Upper lobe of right lung (tissue), 1 donor: ENCODE data around the gene ARHGAP15. TPM values are rescaled to one million over a fixed set of nuclear protein-coding genes. Genes with fewer than 3 reads are reported as not detected.

ENCODE experiments used
- ATAC-seq: fragments of 200-7000 bp; cut with Tn5 transposase; one replicate; pipeline ENCODE4 v1.9.1; 2020; ENCODE audit warnings: mild to moderate bottlenecking, moderate library complexity
- DNase-seq: peaks from one replicate; pipeline ENCODE4 v3.0.0-alpha.2; 2020
- H3K27ac ChIP-seq: fragments of 200-600 bp; one replicate; pipeline ENCODE4 v1.8.0; 2022
- H3K27me3 ChIP-seq: fragments of 200-600 bp; one replicate; pipeline ENCODE4 v1.8.0; 2022; ENCODE audit warnings: mild to moderate bottlenecking
- H3K36me3 ChIP-seq: fragments of 200-600 bp; one replicate; pipeline ENCODE4 v1.8.0; 2022
- H3K4me1 ChIP-seq: fragments of 200-600 bp; one replicate; pipeline ENCODE4 v1.8.0; 2022
- H3K4me3 ChIP-seq: fragments of 200-600 bp; one replicate; pipeline ENCODE4 v1.8.0; 2022; ENCODE audit warnings: mild to moderate bottlenecking
- H3K9me3 ChIP-seq: fragments of 200-600 bp; one replicate; pipeline ENCODE4 v1.8.0; 2022
- intact Hi-C: fragments of 100-400 bp; cut with DNase I; formaldehyde crosslinking; loops from one replicate; pipeline ENCODE4 v1.11.0; 2022
- total RNA-seq: library from RNA; stranded (reverse); fragmentation: NEBNext Ultra II Directional; extraction: Animal tissue kit (Norgen Biotek cat#: 25700); gene quantifications from one replicate; pipeline ENCODE4 v1.2.1, GENCODE V29; 2021
- TF ChIP-seq, protein P1 (sequence below): fragments of 200-600 bp; IDR thresholded peaks from one replicate; pipeline ENCODE4 v1.8.0; 2022; ENCODE audit warnings: antibody characterized with exemption
- donor health status: DM: no; HTN: yes; CAD: no; lungs with severe emphysema.

Gene ARHGAP15
- total RNA-seq, 1 donor from 2014 or later, result 19.2 TPM

DNA sequence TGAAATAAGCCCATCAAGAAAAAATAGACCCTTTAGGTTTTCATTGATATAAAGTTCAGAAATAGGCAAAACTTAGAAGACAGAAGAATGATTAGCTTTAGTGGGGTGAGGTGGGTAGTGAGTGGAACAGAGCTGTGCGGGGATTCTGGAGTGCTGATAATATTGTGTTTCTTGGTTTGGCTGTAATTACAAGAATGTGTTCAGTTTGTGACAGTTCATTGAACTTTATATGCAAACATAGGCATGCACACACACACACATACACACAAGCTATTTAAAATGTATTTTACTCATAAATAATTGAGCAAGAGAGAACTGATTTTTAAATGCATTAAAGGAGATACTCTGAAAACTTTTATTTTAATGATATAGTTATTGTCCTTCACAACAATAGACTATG is 17.1 kb downstream of the ARHGAP15 start:
- DNase-seq (no peak), ATAC-seq (no peak)
- H3K4me3 ChIP-seq, result no peak overlapping the region
- H3K4me1 ChIP-seq, result peaks cover 3% of the 10 kb centered on the region
- no peaks in the 10 kb centered on the region for H3K9me3 ChIP-seq
- intact Hi-C loops, result no loop called here
- no peaks in the 10 kb centered on the region for H3K36me3 ChIP-seq
- TF ChIP-seq, protein P1, sequence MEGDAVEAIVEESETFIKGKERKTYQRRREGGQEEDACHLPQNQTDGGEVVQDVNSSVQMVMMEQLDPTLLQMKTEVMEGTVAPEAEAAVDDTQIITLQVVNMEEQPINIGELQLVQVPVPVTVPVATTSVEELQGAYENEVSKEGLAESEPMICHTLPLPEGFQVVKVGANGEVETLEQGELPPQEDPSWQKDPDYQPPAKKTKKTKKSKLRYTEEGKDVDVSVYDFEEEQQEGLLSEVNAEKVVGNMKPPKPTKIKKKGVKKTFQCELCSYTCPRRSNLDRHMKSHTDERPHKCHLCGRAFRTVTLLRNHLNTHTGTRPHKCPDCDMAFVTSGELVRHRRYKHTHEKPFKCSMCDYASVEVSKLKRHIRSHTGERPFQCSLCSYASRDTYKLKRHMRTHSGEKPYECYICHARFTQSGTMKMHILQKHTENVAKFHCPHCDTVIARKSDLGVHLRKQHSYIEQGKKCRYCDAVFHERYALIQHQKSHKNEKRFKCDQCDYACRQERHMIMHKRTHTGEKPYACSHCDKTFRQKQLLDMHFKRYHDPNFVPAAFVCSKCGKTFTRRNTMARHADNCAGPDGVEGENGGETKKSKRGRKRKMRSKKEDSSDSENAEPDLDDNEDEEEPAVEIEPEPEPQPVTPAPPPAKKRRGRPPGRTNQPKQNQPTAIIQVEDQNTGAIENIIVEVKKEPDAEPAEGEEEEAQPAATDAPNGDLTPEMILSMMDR, result no peak
- no peak overlapping the region for H3K27ac ChIP-seq
- H3K27me3 ChIP-seq, result no peaks in the 10 kb centered on the region

DNA sequence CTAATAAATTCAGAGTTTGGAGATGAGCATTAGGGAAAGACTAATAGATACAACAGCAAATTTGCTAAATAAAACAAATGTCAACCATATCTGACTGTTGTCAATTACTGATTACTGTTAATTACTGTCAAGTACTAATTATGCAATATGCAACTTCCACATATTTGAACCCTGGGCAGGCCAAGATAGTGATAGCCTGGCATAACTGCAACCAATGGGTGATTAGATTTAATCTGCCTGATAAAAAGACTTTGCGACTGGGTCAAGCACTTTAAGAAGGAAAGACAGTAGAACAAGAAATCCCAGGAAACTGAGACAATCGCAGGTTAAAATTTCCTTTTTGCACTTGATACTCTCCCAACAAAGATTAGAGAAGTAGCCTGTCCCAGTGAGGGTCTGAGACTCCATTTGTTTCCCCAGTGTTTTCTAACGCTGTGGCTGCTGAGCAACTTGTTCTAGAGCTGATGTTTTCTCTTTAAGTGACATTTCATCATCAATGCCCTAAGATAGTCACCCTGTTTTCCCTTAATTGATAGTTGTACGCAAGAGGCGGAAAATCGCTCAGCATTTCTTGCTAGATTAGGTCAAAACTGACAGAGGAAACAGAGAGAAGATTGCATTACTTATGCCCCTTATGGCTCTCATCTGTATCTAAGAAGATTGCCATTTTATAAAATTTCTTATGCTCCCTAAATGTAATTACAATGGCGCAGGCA is 17.8 kb downstream of the ARHGAP15 start:
- Histone ChIP-seq H3K4me1 (peaks cover 3% of the 10 kb centered on the region), H3K36me3 (no peaks in the 10 kb centered on the region), H3K27ac (no peak overlapping the region), H3K4me3 (no peak overlapping the region), H3K9me3 (no peaks in the 10 kb centered on the region), H3K27me3 (no peaks in the 10 kb centered on the region)
- TF ChIP-seq, protein P1, result no peak
- intact Hi-C loops, result no loop called here
- DNase-seq (no peak), ATAC-seq (no peak)

DNA sequence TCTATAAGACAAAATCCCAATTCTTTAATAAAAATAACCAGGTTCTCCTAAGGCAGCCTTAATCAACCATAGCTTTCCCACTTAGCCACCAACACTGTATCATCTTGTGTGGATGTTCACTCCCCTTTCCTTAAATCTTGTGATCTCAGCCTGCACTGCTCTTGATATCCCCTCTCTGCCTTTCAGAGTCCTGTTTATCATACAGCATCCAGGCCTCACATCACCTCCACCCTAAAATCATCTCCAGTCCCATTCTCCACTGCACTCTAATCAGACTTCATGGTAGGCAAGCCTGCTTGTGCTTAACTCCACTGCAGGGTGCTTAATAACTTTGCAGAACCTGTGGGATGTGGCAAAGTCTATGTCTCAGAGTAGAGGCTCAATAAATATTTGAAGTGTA is 18.8 kb downstream of the ARHGAP15 start:
- Histone ChIP-seq H3K4me3 (no peak overlapping the region), H3K36me3 (no peaks in the 10 kb centered on the region), H3K27ac (no peak overlapping the region), H3K4me1 (peaks cover 13% of the 10 kb centered on the region), H3K27me3 (no peaks in the 10 kb centered on the region), H3K9me3 (no peaks in the 10 kb centered on the region)
- ATAC-seq, result no peak
- intact Hi-C loops, result no loop called here
- DNase-seq, result no peak
- TF ChIP-seq, protein P1, result no peak

DNA sequence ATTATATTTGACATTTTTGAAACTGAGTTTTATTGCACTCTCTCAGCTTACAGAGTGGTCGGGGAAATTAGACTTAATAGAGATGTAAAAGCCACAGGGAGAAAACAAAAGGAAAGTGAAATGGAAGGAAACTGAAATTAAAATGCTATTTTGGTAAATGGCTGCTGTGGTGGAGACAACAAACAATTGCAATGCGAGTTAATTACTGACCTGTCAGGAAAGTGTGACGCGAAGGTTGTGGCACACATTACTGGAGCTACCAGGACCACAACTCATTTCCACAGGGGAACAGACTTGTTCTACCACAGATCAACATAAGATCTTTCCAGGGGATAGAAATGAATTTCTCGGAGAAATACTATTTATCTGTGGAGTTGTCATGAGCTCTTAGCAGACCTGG is 19.5 kb downstream of the ARHGAP15 start:
- DNase-seq (no peak), ATAC-seq (no peak)
- intact Hi-C loops, result no loop called here
- no peak overlapping the region for H3K27ac ChIP-seq
- H3K4me1 ChIP-seq, result peaks cover 13% of the 10 kb centered on the region
- no peaks in the 10 kb centered on the region for H3K36me3 ChIP-seq
- TF ChIP-seq, protein P1, result no peak
- no peaks in the 10 kb centered on the region for H3K9me3 ChIP-seq
- no peak overlapping the region for H3K4me3 ChIP-seq
- no peaks in the 10 kb centered on the region for H3K27me3 ChIP-seq

DNA sequence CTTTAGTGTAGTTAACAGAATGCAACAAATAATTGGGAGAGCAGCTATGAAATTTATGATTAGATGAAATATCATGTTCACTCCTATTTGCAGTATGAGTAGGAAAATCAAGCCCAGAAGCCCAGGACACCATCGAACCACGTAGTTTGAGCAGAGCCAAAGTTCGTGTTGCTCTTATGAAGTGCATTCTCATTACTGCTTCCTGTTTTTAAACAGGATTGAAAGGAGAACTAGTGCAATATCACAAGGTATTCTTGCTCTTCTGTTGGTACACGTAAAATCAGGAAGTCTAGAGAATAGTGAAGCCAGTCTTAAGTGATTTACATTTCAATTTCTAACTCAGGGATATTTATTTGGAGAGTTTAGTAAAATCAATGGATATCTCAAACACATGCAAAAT is 21.1 kb downstream of the ARHGAP15 start:
- Histone ChIP-seq H3K4me1 (peaks cover 13% of the 10 kb centered on the region), H3K4me3 (no peak overlapping the region), H3K9me3 (no peaks in the 10 kb centered on the region), H3K36me3 (no peaks in the 10 kb centered on the region), H3K27me3 (no peaks in the 10 kb centered on the region), H3K27ac (peak overlapping the region; percentile 43)
- TF ChIP-seq, protein P1, result no peak
- intact Hi-C loops, result no loop called here
- no peak for DNase-seq
- ATAC-seq, result peak; percentile 84
